A549 treated with Mapracorat at 1 μM for 4 hours (cell line): ENCODE measurements around the gene SND1. TPM values are rescaled to one million over a fixed set of nuclear protein-coding genes. Genes with fewer than 3 reads are reported as not detected.

Experiments
- total RNA-seq: library from RNA; stranded (reverse); fragments of 200-300 nt; extraction: Qiagen RNA extraction; gene quantifications from 5 replicates; pipeline ENCODE4 v1.2.3, GENCODE V29; 2022

SND1 gene
- 98.7 to 105 TPM (median 104 TPM) in 5 replicates for total RNA-seq

GRCh38 chr7:127651556-127652332, at the start of gene SND1:
SND1 (plus strand) TSS chr7:127652194; CDS start chr7:127652374, 180 bp downstream.

GRCh38 chr7:127618042-127618441, 34.0 kb upstream of the SND1 start, which contains the start of gene PAX4:
PAX4 (minus strand) TSS chr7:127618142; CDS start chr7:127615928, 2,214 bp downstream.

GRCh38 chr7:128030654-128031611, 378.9 kb downstream of the SND1 start, which contains the start of gene LRRC4:
LRRC4 (minus strand) TSS chr7:128031437; CDS start chr7:128030640, 797 bp downstream.

Other genes with a start within 250 kb of the SND1 start
- 13.0 to 15.2 TPM (median 13.9 TPM) in 5 replicates for gene GCC1, start 66.6 kb upstream of the SND1 start, total RNA-seq
- gene ARF5, start 63.8 kb upstream of the SND1 start, total RNA-seq = 162 to 204 TPM (median 166 TPM) in 5 replicates
- 0.21 to 0.73 TPM (median 0.37 TPM) in 3 of 5 replicates, not detected in the others for gene FSCN3, start 58.5 kb upstream of the SND1 start, total RNA-seq
- gene PAX4, start 34.1 kb upstream of the SND1 start, total RNA-seq = not detected in 5 replicates